HepG2 (cell line): ENCODE data around the gene RHOT2. TPM values are rescaled to one million over a fixed set of nuclear protein-coding genes. Genes with fewer than 3 reads are reported as not detected.

ENCODE experiments used
- ARNT ChIP-seq: fragments of 450-650 bp; IDR thresholded peaks from 2 replicates; pipeline ENCODE4 v1.6.1; 2017
- E2F1 ChIP-seq: sonication (generic); formaldehyde crosslinking; IDR thresholded peaks from 2 replicates; pipeline ENCODE4 v1.5.0; 2020; ENCODE audit warnings: missing genetic modification reagents
- HNF4G ChIP-seq, 2 experiments: sonication (generic) in 1 of 2; formaldehyde crosslinking in 1 of 2; IDR thresholded peaks; 2 replicates each; pipeline versions ENCODE4 v1.4.0 to v1.6.1; 2011 to 2020; ENCODE audit warnings: borderline replicate concordance in 2 of 2, low read depth in 2 of 2, mild to moderate bottlenecking in 2 of 2, low read length in 1 of 2, missing genetic modification reagents in 1 of 2, moderate library complexity in 1 of 2
- MEIS2 ChIP-seq: sonication (generic); formaldehyde crosslinking; IDR thresholded peaks from 2 replicates; pipeline ENCODE4 v1.9.0; 2021; ENCODE audit warnings: mild to moderate bottlenecking, missing genetic modification reagents
- SPEN ChIP-seq: sonication (generic); formaldehyde crosslinking; IDR thresholded peaks from 2 replicates; pipeline ENCODE4 v1.5.1; 2020; ENCODE audit warnings: low read depth, mild to moderate bottlenecking, missing genetic modification reagents
- ZNF414 ChIP-seq: sonication (generic); formaldehyde crosslinking; IDR thresholded peaks from 2 replicates; pipeline ENCODE4 v1.5.0; 2020; ENCODE audit warnings: missing genetic modification reagents
- ZNF431 ChIP-seq: sonication (generic); formaldehyde crosslinking; IDR thresholded peaks from 2 replicates; pipeline ENCODE4 v1.9.0; 2022; ENCODE audit warnings: missing genetic modification reagents, low read depth, mild to moderate bottlenecking, borderline replicate concordance
- ZNF468 ChIP-seq: sonication (generic); formaldehyde crosslinking; IDR thresholded peaks from 2 replicates; pipeline ENCODE4 v1.8.0; 2022; ENCODE audit warnings: mild to moderate bottlenecking, moderate library complexity, missing genetic modification reagents
- ZNF501 ChIP-seq: sonication (generic); formaldehyde crosslinking; IDR thresholded peaks from 2 replicates; pipeline ENCODE4 v1.5.1; 2020; ENCODE audit warnings: mild to moderate bottlenecking, moderate library complexity, missing genetic modification reagents
- ZNF770 ChIP-seq: sonication (generic); formaldehyde crosslinking; IDR thresholded peaks from 2 replicates; pipeline ENCODE4 v1.5.0; 2020; ENCODE audit warnings: mild to moderate bottlenecking, missing genetic modification reagents
- ZNF891 ChIP-seq: sonication (generic); formaldehyde crosslinking; IDR thresholded peaks from 2 replicates; pipeline ENCODE4 v1.5.0; 2020; ENCODE audit warnings: mild to moderate bottlenecking, missing genetic modification reagents
- polyA plus RNA-seq, 8 experiments: library from polyadenylated mRNA; depleted of rRNA in 3 of 8; stranded (reverse) in 7 of 8; unstranded in 1 of 8; fragments of >200 nt; fragmentation: Illumina TruSeq in 4 of 8; extraction: Trizol in 4 of 8; gene quantifications; 2 replicates each; pipeline versions ENCODE4 v1.2.1 to v1.2.3, GENCODE V29; 2011 to 2016; ENCODE audit warnings: low read depth in 4 of 8, missing spikeins in 1 of 8, mixed read lengths in 1 of 8; ENCODE audit not compliant: insufficient read depth in 1 of 8
- total RNA-seq, 5 experiments: library from RNA; depleted of rRNA; stranded (reverse); fragments of >200 nt; fragmentation: Illumina TruSeq; extraction: Trizol; gene quantifications; 2 replicates each; pipeline ENCODE4 v1.2.3, GENCODE V29; 2016; ENCODE audit warnings: low read depth in 1 of 5
- TF ChIP-seq, protein P1 (sequence below): sonication (generic); formaldehyde crosslinking; conservative IDR thresholded peaks from 2 replicates; pipeline ENCODE4 v1.4.0; 2020; ENCODE audit warnings: missing genetic modification reagents
- TF ChIP-seq, protein P2 (sequence below): sonication (generic); formaldehyde crosslinking; IDR thresholded peaks from 2 replicates; pipeline ENCODE4 v1.4.0; 2020; ENCODE audit warnings: missing genetic modification reagents
- TF ChIP-seq, protein P3 (sequence below): IDR thresholded peaks from 2 replicates; pipeline ENCODE4 v1.6.1; 2016; ENCODE audit warnings: mild to moderate bottlenecking
- TF ChIP-seq, protein P4 (sequence below): sonication (generic); formaldehyde crosslinking; IDR thresholded peaks from 2 replicates; pipeline ENCODE4 v1.4.0; 2020; ENCODE audit warnings: missing genetic modification reagents, borderline replicate concordance

RHOT2 gene
- total and polyA plus RNA-seq, 2 of the 13 experiments (the other 11 are each of a cell fraction or from before 2014, with no cell fraction given) = 63.6 to 76.9 TPM

GRCh38 chr16:716200-716568 lies 48.3 kb downstream of the RHOT2 start (continued):
- TF ChIP-seq, protein P1, sequence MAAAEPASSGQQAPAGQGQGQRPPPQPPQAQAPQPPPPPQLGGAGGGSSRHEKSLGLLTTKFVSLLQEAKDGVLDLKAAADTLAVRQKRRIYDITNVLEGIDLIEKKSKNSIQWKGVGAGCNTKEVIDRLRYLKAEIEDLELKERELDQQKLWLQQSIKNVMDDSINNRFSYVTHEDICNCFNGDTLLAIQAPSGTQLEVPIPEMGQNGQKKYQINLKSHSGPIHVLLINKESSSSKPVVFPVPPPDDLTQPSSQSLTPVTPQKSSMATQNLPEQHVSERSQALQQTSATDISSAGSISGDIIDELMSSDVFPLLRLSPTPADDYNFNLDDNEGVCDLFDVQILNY (CRISPR knock-in tag) = no peak
- TF ChIP-seq ZNF431 (CRISPR knock-in tag) = no peak
- TF ChIP-seq, protein P2, sequence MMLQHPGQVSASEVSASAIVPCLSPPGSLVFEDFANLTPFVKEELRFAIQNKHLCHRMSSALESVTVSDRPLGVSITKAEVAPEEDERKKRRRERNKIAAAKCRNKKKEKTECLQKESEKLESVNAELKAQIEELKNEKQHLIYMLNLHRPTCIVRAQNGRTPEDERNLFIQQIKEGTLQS = no peak
- TF ChIP-seq, protein P3, sequence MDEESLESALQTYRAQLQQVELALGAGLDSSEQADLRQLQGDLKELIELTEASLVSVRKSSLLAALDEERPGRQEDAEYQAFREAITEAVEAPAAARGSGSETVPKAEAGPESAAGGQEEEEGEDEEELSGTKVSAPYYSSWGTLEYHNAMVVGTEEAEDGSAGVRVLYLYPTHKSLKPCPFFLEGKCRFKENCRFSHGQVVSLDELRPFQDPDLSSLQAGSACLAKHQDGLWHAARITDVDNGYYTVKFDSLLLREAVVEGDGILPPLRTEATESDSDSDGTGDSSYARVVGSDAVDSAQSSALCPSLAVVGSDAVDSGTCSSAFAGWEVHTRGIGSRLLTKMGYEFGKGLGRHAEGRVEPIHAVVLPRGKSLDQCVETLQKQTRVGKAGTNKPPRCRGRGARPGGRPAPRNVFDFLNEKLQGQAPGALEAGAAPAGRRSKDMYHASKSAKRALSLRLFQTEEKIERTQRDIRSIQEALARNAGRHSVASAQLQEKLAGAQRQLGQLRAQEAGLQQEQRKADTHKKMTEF (CRISPR knock-in tag) = 0 out of 2 replicates have a peak, but pooled peaks have one; percentile 33
- 0 out of 2 replicates have a peak, but pooled peaks have one; percentile 2 for TF ChIP-seq ZNF891 (CRISPR knock-in tag)
- no peak for TF ChIP-seq ZNF468
- no peak for TF ChIP-seq E2F1 (CRISPR knock-in tag)
- TF ChIP-seq HNF4G (IDR thresholded peaks at IDR 0.05; ENCODE audit: borderline replicate concordance, low read depth, low read length) = peak; percentile 8; the same call in 1 of the 2 replicates
- no peak for TF ChIP-seq HNF4G (CRISPR knock-in tag; IDR thresholded peaks at IDR 0.05; ENCODE audit: borderline replicate concordance, low read depth)
- no peak for TF ChIP-seq ARNT
- TF ChIP-seq MEIS2 (CRISPR knock-in tag) = no peak
- TF ChIP-seq ZNF414 = no peak
- TF ChIP-seq ZNF501 (CRISPR knock-in tag) = peak; percentile 64; the same call in 1 of the 2 replicates
- no peak for TF ChIP-seq SPEN (CRISPR knock-in tag)
- TF ChIP-seq, protein P4, sequence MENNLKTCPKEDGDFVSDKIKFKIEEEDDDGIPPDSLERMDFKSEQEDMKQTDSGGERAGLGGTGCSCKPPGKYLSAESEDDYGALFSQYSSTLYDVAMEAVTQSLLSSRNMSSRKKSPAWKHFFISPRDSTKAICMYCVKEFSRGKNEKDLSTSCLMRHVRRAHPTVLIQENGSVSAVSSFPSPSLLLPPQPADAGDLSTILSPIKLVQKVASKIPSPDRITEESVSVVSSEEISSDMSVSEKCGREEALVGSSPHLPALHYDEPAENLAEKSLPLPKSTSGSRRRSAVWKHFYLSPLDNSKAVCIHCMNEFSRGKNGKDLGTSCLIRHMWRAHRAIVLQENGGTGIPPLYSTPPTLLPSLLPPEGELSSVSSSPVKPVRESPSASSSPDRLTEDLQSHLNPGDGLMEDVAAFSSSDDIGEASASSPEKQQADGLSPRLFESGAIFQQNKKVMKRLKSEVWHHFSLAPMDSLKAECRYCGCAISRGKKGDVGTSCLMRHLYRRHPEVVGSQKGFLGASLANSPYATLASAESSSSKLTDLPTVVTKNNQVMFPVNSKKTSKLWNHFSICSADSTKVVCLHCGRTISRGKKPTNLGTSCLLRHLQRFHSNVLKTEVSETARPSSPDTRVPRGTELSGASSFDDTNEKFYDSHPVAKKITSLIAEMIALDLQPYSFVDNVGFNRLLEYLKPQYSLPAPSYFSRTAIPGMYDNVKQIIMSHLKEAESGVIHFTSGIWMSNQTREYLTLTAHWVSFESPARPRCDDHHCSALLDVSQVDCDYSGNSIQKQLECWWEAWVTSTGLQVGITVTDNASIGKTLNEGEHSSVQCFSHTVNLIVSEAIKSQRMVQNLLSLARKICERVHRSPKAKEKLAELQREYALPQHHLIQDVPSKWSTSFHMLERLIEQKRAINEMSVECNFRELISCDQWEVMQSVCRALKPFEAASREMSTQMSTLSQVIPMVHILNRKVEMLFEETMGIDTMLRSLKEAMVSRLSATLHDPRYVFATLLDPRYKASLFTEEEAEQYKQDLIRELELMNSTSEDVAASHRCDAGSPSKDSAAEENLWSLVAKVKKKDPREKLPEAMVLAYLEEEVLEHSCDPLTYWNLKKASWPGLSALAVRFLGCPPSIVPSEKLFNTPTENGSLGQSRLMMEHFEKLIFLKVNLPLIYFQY (CRISPR knock-in tag) = no peak
- no peak for TF ChIP-seq ZNF770
